ENCODE data around the gene TBC1D22A. TPM values are rescaled to one million over a fixed set of nuclear protein-coding genes. Genes with fewer than 3 reads are reported as not detected.
A peak's percentile ranks its signal among the peaks of the same experiment; 100 is the strongest.

Gene TBC1D22A
- total and polyA plus RNA-seq, 9 of the 15 experiments (the other 6 are each of a cell fraction or from before 2014, with no cell fraction given): 0.20 to 11.5 (median 5.2) TPM

GRCh38 chr22:46934746-46935491 lies 172.5 kb downstream of the TBC1D22A start (continued):
- TF ChIP-seq ATF2 (CRISPR knock-in tag; IDR thresholded peaks at IDR 0.05) (no peak), ZMIZ1 (IDR thresholded peaks at IDR 0.05; ENCODE audit: low read depth in 2 of 2, low read length in 2 of 2) (no peak; a peak in 1 of 4 replicates), ATF7 (IDR thresholded peaks at IDR 0.05) (peak; percentile 86), MAFK (IDR thresholded peaks at IDR 0.05; ENCODE audit: low read length) (0 out of 2 replicates have a peak, but pooled peaks have one; percentile 24), ATF1 (CRISPR knock-in tag; IDR thresholded peaks at IDR 0.05) (no peak), ATF1 (tag; IDR thresholded peaks at IDR 0.05) (peak; percentile 50), KLF13 (tag; IDR thresholded peaks at IDR 0.05; ENCODE audit: borderline replicate concordance, low read depth) (no peak), RBM17 (IDR thresholded peaks at IDR 0.05; ENCODE audit: borderline replicate concordance, low read depth, low read length) (no peak), SMAD3 (CRISPR knock-in tag; conservative IDR thresholded peaks at IDR 0.05) (no peak), ADNP (tag; IDR thresholded peaks at IDR 0.05) (no peak), PHF20 (IDR thresholded peaks at IDR 0.05; ENCODE audit: partially characterized antibody) (no peak), MAFF (IDR thresholded peaks at IDR 0.05; ENCODE audit: low read length) (no peak), TBL1XR1 (IDR thresholded peaks at IDR 0.05; ENCODE audit: low read length in 2 of 2) (peak in 1 of 2 experiments; percentile 41; a peak in 1 of 4 replicates), LEF1 (IDR thresholded peaks at IDR 0.05) (peak; percentile 93), TAF9B (IDR thresholded peaks at IDR 0.05; ENCODE audit: partially characterized antibody) (peak; percentile 94), EP400 (IDR thresholded peaks at IDR 0.05) (no peak), CBX5 (IDR thresholded peaks at IDR 0.05; ENCODE audit: borderline replicate concordance, low read depth) (no peak), ZNF316 (IDR thresholded peaks at IDR 0.05) (no peak), MTA2 (IDR thresholded peaks at IDR 0.05; ENCODE audit: low read depth) (peak; percentile 77), TEAD4 (IDR thresholded peaks at IDR 0.05; ENCODE audit: low read length) (peak; percentile 79), TEAD4 (CRISPR knock-in tag; IDR thresholded peaks at IDR 0.05; ENCODE audit: borderline replicate concordance) (no peak), ESRRB (CRISPR knock-in tag; IDR thresholded peaks at IDR 0.05; ENCODE audit: borderline replicate concordance) (no peak), JUNB (CRISPR knock-in tag; conservative IDR thresholded peaks at IDR 0.05) (peak; percentile 67; the same call in 1 of the 2 replicates), ZNF347 (CRISPR knock-in tag; IDR thresholded peaks at IDR 0.05; ENCODE audit: low read depth) (no peak), BACH1 (tag; IDR thresholded peaks at IDR 0.05) (no peak), E2F3 (CRISPR knock-in tag; IDR thresholded peaks at IDR 0.05) (no peak)

Measured in K562 (cell line).